HFF-Myc (cell line): ENCODE data around the gene DRAXIN.

Experiments
- DNase-seq: peaks from one replicate; pipeline ENCODE4 v3.0.0-alpha.2; 2011; ENCODE audit warnings: low read depth; ENCODE audit errors: extremely low read depth
- H3K4me3 ChIP-seq: replicated peaks from 2 replicates; pipeline ENCODE4 v1.5.1; 2011; ENCODE audit warnings: low read depth, mild to moderate bottlenecking, control low read depth, low read length
- TF ChIP-seq, protein P1 (sequence below): IDR thresholded peaks from 2 replicates; pipeline ENCODE4 v1.5.1; 2012; ENCODE audit warnings: mild to moderate bottlenecking, low read depth, low read length, control low read depth; ENCODE audit errors: missing control alignments

Gene DRAXIN

DNA sequence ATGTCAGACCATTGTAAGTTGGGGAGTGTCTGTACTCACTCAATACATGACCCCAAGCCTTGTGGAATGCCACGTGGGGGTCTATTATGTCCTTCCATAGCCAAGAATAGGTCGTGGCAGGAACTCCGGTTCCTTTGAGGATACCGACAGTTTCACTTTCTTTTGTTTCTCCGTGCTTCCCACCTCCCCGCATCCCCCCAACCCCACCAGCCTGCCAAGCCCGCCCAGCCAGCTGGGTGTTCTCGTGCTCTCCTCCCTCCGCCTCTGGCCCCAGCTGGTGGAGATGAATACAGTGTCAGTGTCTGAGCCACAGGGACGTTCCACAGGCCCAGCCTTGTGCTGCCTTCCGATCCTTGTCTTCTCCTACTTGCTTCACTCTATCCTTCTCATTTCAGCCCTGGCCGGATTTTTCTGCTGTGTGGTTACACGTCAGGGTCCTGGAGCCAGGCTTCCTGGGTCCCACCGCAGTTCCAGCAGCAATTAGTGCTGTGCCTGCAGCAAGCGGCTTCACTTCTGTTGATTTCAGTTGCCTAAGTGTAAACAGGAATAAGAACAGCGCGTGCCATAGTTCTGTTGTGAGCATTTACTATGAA is 40.3 kb downstream of the DRAXIN start:
- TF ChIP-seq, protein P1, sequence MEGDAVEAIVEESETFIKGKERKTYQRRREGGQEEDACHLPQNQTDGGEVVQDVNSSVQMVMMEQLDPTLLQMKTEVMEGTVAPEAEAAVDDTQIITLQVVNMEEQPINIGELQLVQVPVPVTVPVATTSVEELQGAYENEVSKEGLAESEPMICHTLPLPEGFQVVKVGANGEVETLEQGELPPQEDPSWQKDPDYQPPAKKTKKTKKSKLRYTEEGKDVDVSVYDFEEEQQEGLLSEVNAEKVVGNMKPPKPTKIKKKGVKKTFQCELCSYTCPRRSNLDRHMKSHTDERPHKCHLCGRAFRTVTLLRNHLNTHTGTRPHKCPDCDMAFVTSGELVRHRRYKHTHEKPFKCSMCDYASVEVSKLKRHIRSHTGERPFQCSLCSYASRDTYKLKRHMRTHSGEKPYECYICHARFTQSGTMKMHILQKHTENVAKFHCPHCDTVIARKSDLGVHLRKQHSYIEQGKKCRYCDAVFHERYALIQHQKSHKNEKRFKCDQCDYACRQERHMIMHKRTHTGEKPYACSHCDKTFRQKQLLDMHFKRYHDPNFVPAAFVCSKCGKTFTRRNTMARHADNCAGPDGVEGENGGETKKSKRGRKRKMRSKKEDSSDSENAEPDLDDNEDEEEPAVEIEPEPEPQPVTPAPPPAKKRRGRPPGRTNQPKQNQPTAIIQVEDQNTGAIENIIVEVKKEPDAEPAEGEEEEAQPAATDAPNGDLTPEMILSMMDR, result no peak
- DNase-seq, result no peak
- peak overlapping the region; percentile 42 for H3K4me3 ChIP-seq

DNA sequence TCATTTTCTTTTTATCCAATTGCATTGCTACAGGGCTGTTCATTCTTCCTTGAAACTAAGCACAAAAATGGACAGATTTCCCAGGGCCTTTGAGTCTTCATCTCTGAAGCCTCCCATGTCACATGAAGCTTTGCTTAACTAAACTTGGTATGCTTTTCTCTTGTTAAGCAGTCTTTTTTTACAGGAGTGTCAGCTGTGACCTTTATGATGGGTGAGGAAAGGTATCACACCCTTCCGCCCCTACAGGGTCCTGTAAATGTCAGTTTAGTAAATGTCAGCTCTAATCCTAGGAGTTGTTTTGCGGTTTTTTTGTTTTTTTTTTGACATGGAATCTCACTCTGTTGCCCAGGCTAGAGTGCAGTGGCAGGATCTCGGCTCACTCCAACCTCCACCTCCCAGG is 41.8 kb downstream of the DRAXIN start:
- no peak overlapping the region for H3K4me3 ChIP-seq
- DNase-seq, result no peak

DNA sequence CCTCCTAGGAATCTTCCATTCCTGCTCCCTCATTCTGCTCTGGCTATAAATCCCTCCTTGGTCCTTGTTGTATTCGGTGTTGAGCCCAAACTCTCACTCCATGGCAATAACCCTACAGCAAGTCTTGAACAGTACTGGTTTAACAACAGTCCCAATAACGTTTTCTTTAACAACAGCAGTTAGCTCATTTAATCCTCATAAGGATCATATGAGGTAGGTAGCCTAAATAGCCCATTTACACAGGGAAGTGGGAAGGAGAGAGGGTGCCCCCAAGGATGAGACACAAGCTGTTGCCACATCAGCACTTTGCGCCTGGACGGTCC is 44.0 kb downstream of the DRAXIN start:
- no peak for DNase-seq
- TF ChIP-seq, protein P1, result no peak
- H3K4me3 ChIP-seq, result peak overlapping the region; percentile 95

More for the DNA sequence above, 41.8 kb downstream of the DRAXIN start:
- TF ChIP-seq, protein P1, result no peak

DNA sequence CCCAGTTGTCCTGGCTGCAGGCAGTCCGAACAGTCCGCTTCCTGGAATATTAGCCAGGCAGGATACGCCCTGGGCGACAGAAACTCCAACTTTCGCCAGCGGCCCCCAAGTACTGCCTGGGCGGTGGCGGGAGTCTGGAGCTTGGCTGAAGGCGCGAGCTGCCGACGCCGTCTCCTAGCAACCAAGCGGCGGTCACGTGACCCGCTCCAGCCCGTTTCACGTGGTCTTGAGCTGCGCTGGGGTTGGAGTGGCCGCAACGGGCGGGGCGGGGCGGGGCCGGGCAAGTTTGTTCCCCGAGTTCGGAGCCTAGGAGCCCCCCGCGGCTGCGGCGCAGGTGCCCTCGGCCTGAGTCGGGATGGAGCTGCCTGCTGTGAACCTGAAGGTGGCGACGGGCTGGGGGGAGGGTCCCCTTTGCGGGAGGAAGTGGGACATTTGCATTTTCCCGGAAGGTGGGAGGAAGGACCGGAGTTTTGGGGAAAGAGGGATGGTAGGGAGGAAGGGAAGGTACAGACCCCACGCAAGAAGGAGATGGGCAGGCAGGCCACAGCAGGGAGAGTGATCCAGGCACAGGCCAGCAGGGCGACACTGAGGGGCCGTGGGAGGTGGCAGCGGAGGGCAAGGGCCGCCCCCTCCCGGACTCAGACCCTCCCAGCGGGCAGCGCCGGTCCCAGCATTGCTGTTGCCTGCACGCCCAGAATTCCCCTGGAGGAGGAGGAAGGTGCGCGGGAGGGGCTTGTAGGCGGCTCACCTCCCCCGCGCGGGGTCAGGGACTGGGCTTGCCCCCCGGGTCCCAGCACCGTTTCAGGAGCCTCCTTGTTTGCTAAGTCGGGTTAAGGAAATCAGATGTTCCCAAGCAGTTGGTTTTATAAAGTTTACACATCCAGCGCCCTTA is 44.6 kb downstream of the DRAXIN start, which contains the start of gene AGTRAP:
Gene AGTRAP, plus strand, starts transcription at position 283 of the 892 bp plus-strand sequence. Its CDS starts 73 bp downstream, at position 356.
- peak within 1 kb of the TSS; percentile 95 for H3K4me3 ChIP-seq
- DNase-seq, result peak; percentile 70
- TF ChIP-seq, protein P1, result no peak

DNA sequence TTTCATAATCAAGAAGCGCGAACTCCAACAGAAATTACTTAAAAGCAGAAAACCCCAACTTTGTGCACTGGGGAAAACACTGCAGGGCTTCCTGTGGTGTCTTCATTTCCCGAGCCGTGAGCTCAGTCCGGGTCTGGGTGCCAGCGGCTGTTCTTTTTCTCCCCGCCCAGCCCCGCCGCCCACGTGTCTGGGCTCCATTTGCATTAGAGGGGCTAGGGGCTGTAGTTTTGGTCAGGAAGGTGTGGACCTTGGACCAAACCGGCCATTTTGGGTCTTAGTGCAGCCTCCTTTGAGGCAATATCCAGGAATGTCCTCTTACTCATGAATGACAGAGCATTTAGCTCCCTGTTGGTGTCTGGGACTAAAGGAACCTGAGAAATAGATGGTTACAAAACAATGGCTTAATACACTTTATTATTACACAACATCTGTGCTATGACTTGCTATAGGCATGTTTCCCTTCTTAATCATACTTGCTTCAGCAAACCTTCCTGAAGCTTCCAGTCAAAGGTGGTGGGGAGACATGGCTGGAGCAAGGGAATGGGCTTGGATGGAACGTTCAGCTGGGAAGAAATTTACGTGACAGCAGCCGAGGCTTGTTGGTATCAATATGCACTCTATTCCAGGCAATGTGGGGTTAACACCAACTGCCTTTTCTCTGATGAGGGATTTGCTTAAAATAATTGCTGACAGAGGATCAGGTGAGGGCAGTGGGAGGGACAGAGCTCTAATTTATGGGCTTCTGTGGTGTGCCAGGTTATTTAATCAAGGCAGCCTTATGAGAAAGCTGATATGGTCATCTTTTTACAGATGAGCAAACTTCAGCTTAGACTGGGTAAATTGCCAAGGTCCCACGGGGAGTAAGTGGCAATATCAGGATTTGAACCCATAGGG is 45.5 kb downstream of the DRAXIN start:
- peak overlapping the region; percentile 95 for H3K4me3 ChIP-seq
- TF ChIP-seq, protein P1, result no peak
- DNase-seq, result no peak

DNA sequence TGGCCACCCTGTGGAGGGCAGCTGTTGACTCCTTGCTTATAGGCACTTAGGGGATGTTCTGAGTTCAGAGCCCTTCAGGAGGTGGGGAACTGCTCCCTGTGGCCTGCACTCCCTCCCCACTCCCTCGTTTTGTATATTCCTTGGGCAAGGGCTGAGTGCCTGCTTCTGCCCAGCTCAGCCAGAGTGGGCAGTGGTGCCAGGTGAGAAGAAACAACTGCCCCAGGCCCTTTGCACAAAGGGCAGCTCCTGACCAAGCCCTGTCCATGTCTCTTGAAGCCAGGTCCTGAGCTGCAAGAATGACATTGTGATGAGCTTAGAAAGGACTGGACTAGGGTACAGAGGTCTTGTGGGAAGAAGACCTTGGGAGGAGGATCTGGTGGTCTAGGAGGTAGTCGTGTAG is 46.6 kb downstream of the DRAXIN start:
- TF ChIP-seq, protein P1, result no peak
- DNase-seq, result no peak
- no peak overlapping the region for H3K4me3 ChIP-seq
